HEK293 (cell line): ENCODE results near the gene SLC17A5.

Experiments
- CTCF ChIA-PET: fragments of 350-600 bp; formaldehyde crosslinking; extraction: SDS; loops from one replicate; lab custom pipeline; 2021; ENCODE audit warnings: antibody characterized with exemption; lab: Yijun Ruan, JAX
- POLR2A ChIA-PET: fragments of 300-600 bp; formaldehyde crosslinking; extraction: SDS; loops from one replicate; lab custom pipeline; 2020; ENCODE audit warnings: antibody characterized with exemption, inconsistent platforms; lab: Yijun Ruan, JAX
- H3K27ac ChIP-seq: fragments of 200-500 bp; sonication (Bioruptor generic); 2 replicates; pipeline ENCODE4 v1.5.1; 2014; ENCODE audit warnings: low read depth, low read length, control low read depth, inconsistent platforms; ENCODE audit errors: extremely low read depth
- H3K36me3 ChIP-seq, 2 experiments: fragments of 200-500 bp in 1 of 2; sonication (Bioruptor generic) in 1 of 2; 1 replicate in 1 of 2; 2 replicates in 1 of 2; pipeline ENCODE4 v1.5.1; 2014 to 2017; ENCODE audit warnings: inconsistent platforms in 2 of 2, low read length in 2 of 2; ENCODE audit not compliant: control insufficient read depth in 2 of 2, insufficient read depth in 1 of 2
- H3K4me1 ChIP-seq: fragments of 200-500 bp; sonication (Bioruptor generic); 2 replicates; pipeline ENCODE4 v1.5.1; 2014; ENCODE audit warnings: mild to moderate bottlenecking, low read length, inconsistent platforms; ENCODE audit not compliant: control insufficient read depth, insufficient read depth
- H3K4me3 ChIP-seq: 2 replicates; pipeline ENCODE4 v1.5.1; 2011; ENCODE audit warnings: low read depth, mild to moderate bottlenecking, control low read depth, low read length, moderate library complexity
- H3K9me3 ChIP-seq: fragments of 200-500 bp; sonication (Bioruptor generic); 2 replicates; pipeline ENCODE4 v1.5.1; 2014; ENCODE audit warnings: low read depth, low read length, inconsistent platforms; ENCODE audit not compliant: control insufficient read depth, insufficient read depth
- BCL11B ChIP-seq: fragments of 450-650 bp; formaldehyde crosslinking; IDR thresholded peaks from 2 replicates; pipeline ENCODE4 v1.5.1; 2016; ENCODE audit warnings: low read depth, missing biosample characterization, missing genetic modification characterization
- FEZF1 ChIP-seq: fragments of 450-650 bp; formaldehyde crosslinking; IDR thresholded peaks from 2 replicates; pipeline ENCODE4 v1.5.1; 2016; ENCODE audit warnings: missing biosample characterization, missing genetic modification characterization
- KLF10 ChIP-seq: fragments of 450-650 bp; IDR thresholded peaks from 2 replicates; pipeline ENCODE4 v1.5.1; 2018; ENCODE audit warnings: missing biosample characterization, mild to moderate bottlenecking, missing genetic modification characterization
- KLF8 ChIP-seq: fragments of 450-650 bp; formaldehyde crosslinking; IDR thresholded peaks from 2 replicates; pipeline ENCODE4 v1.5.1; 2016; ENCODE audit warnings: missing biosample characterization, missing genetic modification characterization
- KLF9 ChIP-seq: fragments of 450-650 bp; formaldehyde crosslinking; IDR thresholded peaks from 2 replicates; pipeline ENCODE4 v1.5.1; 2016; ENCODE audit warnings: missing biosample characterization, missing genetic modification characterization, low read depth
- PBX3 ChIP-seq: sonication (generic); formaldehyde crosslinking; IDR thresholded peaks from 2 replicates; pipeline ENCODE4 v1.8.1; 2022; ENCODE audit warnings: mild to moderate bottlenecking, moderate library complexity, missing genetic modification reagents
- PRDM6 ChIP-seq: fragments of 450-650 bp; formaldehyde crosslinking; IDR thresholded peaks from 2 replicates; pipeline ENCODE4 v1.5.1; 2017; ENCODE audit warnings: missing biosample characterization, missing genetic modification characterization
- SCRT2 ChIP-seq: fragments of 450-650 bp; formaldehyde crosslinking; IDR thresholded peaks from 2 replicates; pipeline ENCODE4 v1.5.1; 2016; ENCODE audit warnings: missing biosample characterization, missing genetic modification characterization
- TSHZ1 ChIP-seq: fragments of 450-650 bp; formaldehyde crosslinking; IDR thresholded peaks from 2 replicates; pipeline ENCODE4 v1.5.1; 2016; ENCODE audit warnings: missing biosample characterization, missing genetic modification characterization, borderline replicate concordance
- ZBTB44 ChIP-seq: fragments of 450-650 bp; IDR thresholded peaks from 2 replicates; pipeline ENCODE4 v1.5.1; 2018; ENCODE audit warnings: missing biosample characterization, mild to moderate bottlenecking, missing genetic modification characterization
- ZBTB7A ChIP-seq: fragments of 450-650 bp; formaldehyde crosslinking; IDR thresholded peaks from 2 replicates; pipeline ENCODE4 v1.5.1; 2016; ENCODE audit warnings: low read depth, missing biosample characterization, missing genetic modification characterization
- ZNF16 ChIP-seq: fragments of 450-650 bp; formaldehyde crosslinking; IDR thresholded peaks from 2 replicates; pipeline ENCODE4 v1.5.1; 2016; ENCODE audit warnings: low read depth, missing biosample characterization, missing genetic modification characterization
- ZNF2 ChIP-seq: fragments of 450-650 bp; formaldehyde crosslinking; IDR thresholded peaks from 2 replicates; pipeline ENCODE4 v1.5.1; 2016; ENCODE audit warnings: missing biosample characterization, missing genetic modification characterization
- ZNF202 ChIP-seq: fragments of 450-650 bp; formaldehyde crosslinking; IDR thresholded peaks from 2 replicates; pipeline ENCODE4 v1.5.1; 2016; ENCODE audit warnings: missing biosample characterization, missing genetic modification characterization, borderline replicate concordance
- ZNF423 ChIP-seq: fragments of 450-650 bp; formaldehyde crosslinking; IDR thresholded peaks from 2 replicates; pipeline ENCODE4 v1.5.1; 2016; ENCODE audit warnings: missing biosample characterization, missing genetic modification characterization
- ZNF501 ChIP-seq: fragments of 450-650 bp; formaldehyde crosslinking; IDR thresholded peaks from 2 replicates; pipeline ENCODE4 v1.5.1; 2016; ENCODE audit warnings: missing biosample characterization, missing genetic modification characterization
- ZNF521 ChIP-seq: fragments of 450-650 bp; formaldehyde crosslinking; IDR thresholded peaks from 2 replicates; pipeline ENCODE4 v1.5.1; 2017; ENCODE audit warnings: missing biosample characterization, mild to moderate bottlenecking, missing genetic modification characterization
- ZNF529 ChIP-seq: fragments of 450-650 bp; formaldehyde crosslinking; IDR thresholded peaks from 2 replicates; pipeline ENCODE4 v1.5.1; 2017; ENCODE audit warnings: missing genetic modification characterization, missing biosample characterization; ENCODE audit not compliant: insufficient replicate concordance
- ZNF544 ChIP-seq: fragments of 450-650 bp; formaldehyde crosslinking; IDR thresholded peaks from 2 replicates; pipeline ENCODE4 v1.5.0; 2017; ENCODE audit warnings: missing biosample characterization, missing genetic modification characterization
- ZNF654 ChIP-seq: fragments of 450-650 bp; formaldehyde crosslinking; IDR thresholded peaks from 2 replicates; pipeline ENCODE4 v1.5.1; 2016; ENCODE audit warnings: low read depth, missing biosample characterization, missing genetic modification characterization
- ZNF843 ChIP-seq: fragments of 450-650 bp; formaldehyde crosslinking; IDR thresholded peaks from 2 replicates; pipeline ENCODE4 v1.5.1; 2016; ENCODE audit warnings: missing biosample characterization, missing genetic modification characterization

The SLC17A5 gene

GRCh38 chr6:73644030-73644429, 9.8 kb downstream of the SLC17A5 start:
- Histone ChIP-seq H3K4me1 (no peaks in the 10 kb centered on the region), H3K27ac (no peak overlapping the region), H3K4me3 (no peak overlapping the region), H3K36me3 (peaks cover 7 to 15% of the 10 kb centered on the region in 2 experiments), H3K9me3 (no peaks in the 10 kb centered on the region)
- CTCF ChIA-PET: interaction anchor here (0.7 to 1.6 kb wide), 5 partner anchors 9 to 129 kb away, joined by 3 to 7 read pairs (median 4); no protein-coding TSS in a partner anchor
- TF ChIP-seq PRDM6 (tag by site-specific recombination) (peak; percentile 59), ZNF544 (tag by site-specific recombination) (no peak), KLF8 (tag by site-specific recombination) (no peak)
- POLR2A ChIA-PET: interaction anchor here (1.2 to 2.1 kb wide), 2 partner anchors 9 to 123 kb away, joined by 5 to 8 read pairs; partner anchors contain the start of gene EEF1A1

GRCh38 chr6:73642530-73642929, 11.3 kb downstream of the SLC17A5 start:
- Histone ChIP-seq H3K27ac (no peak overlapping the region), H3K36me3 (peaks cover 10 to 18% of the 10 kb centered on the region in 2 experiments), H3K9me3 (no peaks in the 10 kb centered on the region), H3K4me3 (no peak overlapping the region), H3K4me1 (0 out of 2 replicates have a peak, but pooled peaks cover 1% of the 10 kb centered on the region)
- POLR2A ChIA-PET: interaction anchor here (2.1 kb wide), 1 partner anchor 122 kb away, joined by 8 read pairs; the partner anchor contains the start of gene EEF1A1
- no peak for TF ChIP-seq ZNF423 (tag by site-specific recombination)
- peak; percentile 58 for TF ChIP-seq FEZF1
- no peak for TF ChIP-seq SCRT2 (tag by site-specific recombination)
- TF ChIP-seq ZNF529: no peak
- no peak for TF ChIP-seq ZNF2
- TF ChIP-seq ZNF521 (tag by site-specific recombination): no peak
- TF ChIP-seq ZBTB44 (tag by site-specific recombination): 0 out of 2 replicates have a peak, but pooled peaks have one; percentile 15
- 0 out of 2 replicates have a peak, but pooled peaks have one; percentile 47 for TF ChIP-seq BCL11B (tag by site-specific recombination)
- TF ChIP-seq PRDM6 (tag by site-specific recombination): peak; percentile 94
- TF ChIP-seq ZNF843: peak; percentile 45; the same call in 1 of the 2 replicates
- TF ChIP-seq ZNF654 (tag by site-specific recombination): no peak
- CTCF ChIA-PET: interaction anchor here (0.6 to 1.6 kb wide), 2 partner anchors 11 to 281 kb away, joined by 4 to 10 read pairs; partner anchors contain the start of gene SLC17A5

- Histone ChIP-seq H3K4me1 (0 out of 2 replicates have a peak, but pooled peaks cover 3% of the 10 kb centered on the region), H3K9me3 (no peaks in the 10 kb centered on the region), H3K27ac (no peak overlapping the region), H3K4me3 (no peak overlapping the region)
- POLR2A ChIA-PET: no interaction called here
- TF ChIP-seq KLF10 (tag by site-specific recombination) (no peak), ZNF202 (tag by site-specific recombination) (no peak), ZNF501 (tag by site-specific recombination) (no peak), PBX3 (CRISPR knock-in tag) (no peak), ZBTB7A (tag by site-specific recombination) (no peak), KLF9 (tag by site-specific recombination) (no peak), ZNF16 (tag by site-specific recombination) (no peak), ZNF521 (tag by site-specific recombination) (no peak), TSHZ1 (no peak)
- TF ChIP-seq, all 188 proteins: peak for 0
- CTCF ChIA-PET: no interaction called here
- peaks cover 25 to 31% of the 10 kb centered on the region in 2 experiments for H3K36me3 ChIP-seq
Measured at GRCh38 chr6:73640179-73640750, 13.5 kb downstream of the SLC17A5 start.
